Measurements from ENCODE around the gene ITPKC.

Gene ITPKC

GRCh38 chr19:40690693-40691420 lies 26.1 kb upstream of the ITPKC start:
- peak; percentile 89 for DNase-seq (ENCODE audit: low read depth)

- DNase-seq (ENCODE audit: low read depth), result no peak
These were observed 25.3 kb upstream of the ITPKC start for GRCh38 chr19:40691421-40692211.

DNA sequence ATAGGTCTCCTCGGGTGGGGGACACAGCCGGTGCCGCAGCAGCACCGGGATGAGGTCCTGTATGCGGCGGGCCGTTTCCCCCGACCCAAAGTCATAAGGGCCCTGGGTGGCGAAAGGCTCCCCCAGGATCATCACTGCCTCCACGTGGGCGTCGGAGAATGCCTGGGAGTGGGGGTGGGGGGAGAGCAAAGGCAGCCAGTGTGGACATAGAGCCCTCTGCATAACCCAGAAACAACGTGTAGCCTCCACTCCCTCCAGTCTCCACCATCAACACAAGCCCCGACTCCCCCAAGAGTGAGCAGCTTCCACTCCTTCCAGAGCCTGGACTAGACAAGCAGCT lies 24.7 kb upstream of the ITPKC start:
- DNase-seq (ENCODE audit: low read depth), result no peak

- no peak for DNase-seq (ENCODE audit: low read depth)
These were observed 23.6 kb upstream of the ITPKC start for GRCh38 chr19:40693150-40693788.

GRCh38 chr19:40693896-40694295 lies 23.0 kb upstream of the ITPKC start:
- DNase-seq (ENCODE audit: low read depth), result no peak

GRCh38 chr19:40695881-40696280 lies 21.0 kb upstream of the ITPKC start:
- DNase-seq (ENCODE audit: low read depth), result no peak

DNA sequence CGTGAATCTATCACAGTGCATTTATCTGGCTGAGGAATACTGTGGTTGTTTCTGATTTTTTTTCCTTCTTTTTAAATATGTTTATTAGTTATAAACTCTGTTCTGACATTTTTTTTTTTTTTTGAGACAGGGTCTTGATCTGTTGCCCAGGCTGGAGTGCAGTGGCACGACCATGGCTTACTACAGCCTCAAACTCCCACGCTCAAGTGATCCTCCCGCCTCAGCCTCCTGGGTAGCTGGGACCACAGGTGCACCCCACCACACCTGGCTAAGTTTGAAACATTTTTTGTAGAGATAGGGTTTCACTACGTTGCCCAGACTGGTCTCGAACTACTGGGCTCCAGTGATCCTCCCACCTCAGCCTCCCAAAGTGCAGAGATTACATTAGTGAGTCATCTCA lies 19.9 kb upstream of the ITPKC start:
- DNase-seq (ENCODE audit: low read depth), result no peak

DNA sequence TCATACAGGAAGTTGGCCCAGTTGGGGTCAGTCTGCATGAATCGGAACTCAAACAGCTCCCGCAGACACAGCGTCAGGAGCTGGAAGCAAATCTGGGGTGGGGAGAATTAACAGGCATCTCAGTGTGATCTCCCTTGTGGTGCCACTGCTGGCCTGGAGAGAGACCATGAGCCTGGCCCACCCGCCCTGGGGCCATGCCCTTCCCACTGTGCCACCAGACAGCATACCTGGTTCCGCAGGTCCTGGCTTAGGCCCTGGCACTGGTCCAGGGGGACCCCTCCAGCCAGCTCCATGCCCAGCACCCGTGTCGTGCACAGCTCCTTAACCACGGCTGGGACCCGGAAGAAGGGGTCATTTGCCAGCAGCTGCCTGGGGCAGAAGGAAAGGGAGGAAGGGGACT lies 16.8 kb upstream of the ITPKC start:
- no peak for DNase-seq (ENCODE audit: low read depth)

DNA sequence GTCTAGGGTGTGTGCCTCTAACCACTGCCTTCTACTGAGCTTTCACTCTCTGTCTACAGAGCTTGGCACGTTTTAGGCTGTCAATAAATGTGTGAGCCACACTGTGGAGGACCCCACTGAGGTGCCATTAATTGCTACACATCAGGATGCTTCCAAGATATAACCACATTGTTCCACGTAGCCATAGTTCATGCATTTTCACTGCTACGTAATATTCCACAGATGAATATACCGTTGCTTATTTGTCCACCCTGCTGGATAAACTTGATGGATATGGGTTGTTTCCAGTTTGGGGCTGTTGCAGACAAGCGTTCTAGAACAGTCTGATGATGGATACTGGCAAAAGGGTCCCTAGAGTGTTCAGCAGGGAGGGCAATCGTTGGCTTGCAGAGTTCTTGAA lies 15.2 kb upstream of the ITPKC start:
- no peak for DNase-seq (ENCODE audit: low read depth)

DNA sequence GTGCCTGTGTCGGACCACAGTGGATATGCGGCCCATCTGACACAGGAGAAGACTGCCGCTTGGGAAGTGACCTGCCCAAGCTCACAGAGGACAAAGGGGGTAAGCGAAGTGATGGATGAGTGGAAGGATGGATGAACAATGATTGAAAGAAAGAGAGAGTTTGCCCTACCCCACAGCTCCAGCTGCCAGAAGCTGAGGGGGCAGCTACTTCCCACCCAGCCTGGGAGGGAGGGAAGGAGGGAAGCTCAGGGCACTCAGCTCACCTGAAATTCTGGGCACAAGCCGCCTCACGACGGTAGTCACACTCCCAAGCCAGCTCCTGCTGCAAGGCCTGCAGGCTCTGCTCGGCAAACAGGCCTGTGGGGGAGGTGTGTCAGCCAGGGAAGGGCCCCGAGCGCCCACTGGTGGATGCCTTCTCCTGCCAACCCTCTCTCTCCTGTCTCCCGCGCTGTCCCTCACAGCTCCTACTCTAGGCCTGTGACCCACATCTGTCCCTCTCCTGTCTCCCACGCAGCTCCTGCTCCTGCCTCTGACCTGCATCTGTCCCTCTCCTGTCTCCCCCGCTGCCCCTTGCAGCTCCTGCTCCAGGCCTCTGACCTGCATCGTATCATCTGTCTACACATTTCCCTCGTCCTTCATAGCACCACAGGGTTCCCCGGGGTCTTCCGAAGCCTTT lies 14.4 kb upstream of the ITPKC start:
- DNase-seq (ENCODE audit: low read depth), result no peak

- no peak for DNase-seq (ENCODE audit: low read depth)
These were observed 13.7 kb upstream of the ITPKC start for GRCh38 chr19:40703029-40703755.

GRCh38 chr19:40704491-40705361 lies 12.2 kb upstream of the ITPKC start:
- DNase-seq (ENCODE audit: low read depth), result no peak

DNA sequence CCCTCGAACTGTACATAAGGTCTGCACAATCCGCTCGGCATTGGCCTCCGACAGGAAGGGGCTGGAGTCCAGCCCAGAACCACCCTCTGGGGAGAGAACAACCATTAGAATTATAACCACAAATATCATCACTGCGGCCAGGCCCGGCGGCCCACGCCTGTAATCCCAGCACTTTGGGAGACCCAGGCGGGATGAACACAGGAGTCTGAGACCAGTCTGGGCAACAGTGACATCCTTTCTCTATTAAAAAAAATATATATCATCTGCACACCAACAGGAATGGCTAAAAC lies 11.6 kb upstream of the ITPKC start:
- DNase-seq (ENCODE audit: low read depth), result no peak

GRCh38 chr19:40705950-40706619 lies 10.8 kb upstream of the ITPKC start:
- no peak for DNase-seq (ENCODE audit: low read depth)

DNA sequence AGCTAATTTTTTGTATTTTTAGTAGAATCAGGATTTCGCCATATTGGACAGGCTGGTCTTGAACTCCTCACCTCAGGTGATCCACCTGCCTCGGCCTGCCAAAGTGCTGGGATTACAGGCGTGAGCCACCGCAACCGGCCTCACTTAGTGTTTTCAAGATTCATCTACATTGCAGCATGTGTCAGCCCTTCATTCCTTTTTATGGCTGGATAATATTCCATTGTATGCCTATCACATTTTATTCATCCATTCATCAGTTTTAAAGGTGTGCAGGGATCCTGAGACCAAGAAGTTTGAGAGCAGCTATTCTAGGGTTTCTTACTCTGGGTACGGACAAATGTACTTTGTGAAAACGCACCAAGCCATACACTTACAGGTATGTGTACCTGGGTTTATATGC lies 9.3 kb upstream of the ITPKC start:
- DNase-seq (ENCODE audit: low read depth), result no peak

- DNase-seq (ENCODE audit: low read depth), result no peak
These were observed 7.1 kb upstream of the ITPKC start for GRCh38 chr19:40709817-40710216.

- no peak for DNase-seq (ENCODE audit: low read depth)
These were observed 3.0 kb upstream of the ITPKC start for GRCh38 chr19:40713939-40714338.

- peak; percentile 86 for DNase-seq (ENCODE audit: low read depth)
These were observed 2.2 kb upstream of the ITPKC start for GRCh38 chr19:40714441-40715299.

DNA sequence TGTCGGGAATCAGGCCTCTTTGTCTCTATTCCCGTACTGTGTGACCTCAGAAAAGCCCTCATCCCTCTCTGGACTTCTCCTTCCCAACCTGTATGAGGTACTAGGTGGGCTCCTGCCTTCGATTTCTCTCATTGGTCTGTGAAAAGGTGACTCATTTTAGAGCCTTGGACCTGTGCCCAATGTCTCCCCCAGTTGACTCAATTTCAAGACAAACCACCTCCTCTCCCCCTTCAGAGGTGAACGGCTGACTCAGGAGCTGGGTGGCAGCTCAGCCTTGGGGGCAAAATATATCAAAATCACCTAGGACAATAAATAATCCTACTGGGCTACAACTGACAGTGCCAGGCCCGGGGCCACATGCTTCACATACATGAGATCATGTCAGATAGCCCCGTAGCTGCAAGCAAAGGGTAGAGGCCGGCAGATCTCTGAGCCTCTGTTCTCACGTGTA lies 856 bp upstream of the ITPKC start:
- DNase-seq (ENCODE audit: low read depth), result no peak

All from fibroblast of the conjunctiva (primary cell).